Choroid plexus epithelial cell (primary cell): ENCODE measurements around the gene NPAT.

Source experiments
- DNase-seq: peaks from one replicate; pipeline ENCODE4 v3.0.0-alpha.2; 2010; ENCODE audit warnings: low read depth
- H3K4me3 ChIP-seq: 2 replicates; pipeline ENCODE4 v1.5.1; 2011; ENCODE audit warnings: low read depth, mild to moderate bottlenecking, control low read depth, low read length, moderate library complexity
- CTCF ChIP-seq: conservative IDR thresholded peaks from 2 replicates; pipeline ENCODE4 v1.5.1; 2011; ENCODE audit warnings: low read depth, mild to moderate bottlenecking, control low read depth, inconsistent platforms, low read length, moderate library complexity

Gene NPAT

GRCh38 chr11:108226036-108226435, 3.6 kb upstream of the NPAT start:
- no peak for DNase-seq
- TF ChIP-seq CTCF = no peak
- no peak overlapping the region for H3K4me3 ChIP-seq

- no peak for TF ChIP-seq CTCF
- H3K4me3 ChIP-seq = no peak overlapping the region
- DNase-seq = no peak
Observed at GRCh38 chr11:108224911-108225786, 2.7 kb upstream of the NPAT start.

- DNase-seq = no peak
- peak overlapping the region; percentile 92 for H3K4me3 ChIP-seq
- no peak for TF ChIP-seq CTCF
Observed at GRCh38 chr11:108224366-108224765, 1.9 kb upstream of the NPAT start.

GRCh38 chr11:108223348-108224149, 1.1 kb upstream of the NPAT start:
- peak overlapping the region; percentile 92 for H3K4me3 ChIP-seq
- DNase-seq = peak; percentile 38
- TF ChIP-seq CTCF = no peak

GRCh38 chr11:108221911-108222573, 396 bp downstream of the NPAT start:
- H3K4me3 ChIP-seq = peak overlapping the region; percentile 87
- no peak for DNase-seq
- no peak for TF ChIP-seq CTCF

GRCh38 chr11:108221371-108221770, 1.1 kb downstream of the NPAT start:
- TF ChIP-seq CTCF = no peak
- peak overlapping the region; percentile 87 for H3K4me3 ChIP-seq
- DNase-seq = peak; percentile 57
